ENCODE measurements around the gene ZFYVE28. TPM values are rescaled to one million over a fixed set of nuclear protein-coding genes. Genes with fewer than 3 reads are reported as not detected.

The ZFYVE28 gene
- total and polyA plus RNA-seq, 2 of the 8 experiments (the other 6 are each of a cell fraction or from before 2014, with no cell fraction given) = 1.7 to 4.9 TPM

DNA sequence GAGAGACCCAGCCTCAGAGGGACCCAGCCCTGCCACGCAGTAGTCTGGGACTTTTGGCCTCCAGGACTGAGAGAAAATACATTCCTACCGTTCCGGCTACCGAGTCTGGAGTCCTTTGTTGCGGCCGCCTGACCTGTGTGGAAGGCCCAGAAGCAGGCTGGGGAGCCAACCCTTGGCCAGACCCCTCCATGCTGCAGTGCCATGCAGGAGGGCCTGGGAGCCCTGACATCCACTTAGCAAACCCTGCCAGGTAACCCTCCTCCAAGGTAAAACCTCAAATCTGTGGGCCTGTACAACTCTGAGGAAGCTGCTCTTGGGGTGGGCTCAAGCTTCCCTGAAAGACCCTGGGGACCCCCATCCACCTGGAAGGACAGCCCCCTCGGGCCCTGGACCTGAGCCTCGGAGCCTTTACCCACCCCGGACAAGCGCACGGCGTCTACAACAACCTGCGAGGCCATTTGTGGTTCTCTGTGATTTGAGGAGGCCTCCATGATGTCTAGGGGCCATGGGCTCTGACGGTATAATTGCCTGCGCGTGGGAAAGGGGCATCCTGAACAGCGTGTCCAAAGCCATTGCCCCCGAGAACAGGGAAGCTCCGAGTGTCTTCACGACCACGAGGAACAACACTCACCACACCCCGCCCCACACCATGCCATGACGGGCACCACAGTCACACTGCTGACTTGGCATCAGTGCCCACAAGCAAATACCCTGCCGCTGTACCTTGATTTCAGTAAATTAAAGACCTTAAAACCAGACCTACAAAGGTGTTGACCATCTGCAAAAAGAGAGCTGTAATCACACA, 58.7 kb downstream of the ZFYVE28 start (continued):
- TF ChIP-seq, protein P1, sequence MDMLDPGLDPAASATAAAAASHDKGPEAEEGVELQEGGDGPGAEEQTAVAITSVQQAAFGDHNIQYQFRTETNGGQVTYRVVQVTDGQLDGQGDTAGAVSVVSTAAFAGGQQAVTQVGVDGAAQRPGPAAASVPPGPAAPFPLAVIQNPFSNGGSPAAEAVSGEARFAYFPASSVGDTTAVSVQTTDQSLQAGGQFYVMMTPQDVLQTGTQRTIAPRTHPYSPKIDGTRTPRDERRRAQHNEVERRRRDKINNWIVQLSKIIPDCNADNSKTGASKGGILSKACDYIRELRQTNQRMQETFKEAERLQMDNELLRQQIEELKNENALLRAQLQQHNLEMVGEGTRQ (IDR thresholded peaks at IDR 0.05; ENCODE audit: low read length) = no peak
- TF ChIP-seq SIN3A (conservative IDR thresholded peaks at IDR 0.05 in 1 of 2, IDR thresholded peaks at IDR 0.05 in 1 of 2; ENCODE audit: low read depth in 1 of 2, low read length in 2 of 2) = no peak
- TF ChIP-seq, protein P2, sequence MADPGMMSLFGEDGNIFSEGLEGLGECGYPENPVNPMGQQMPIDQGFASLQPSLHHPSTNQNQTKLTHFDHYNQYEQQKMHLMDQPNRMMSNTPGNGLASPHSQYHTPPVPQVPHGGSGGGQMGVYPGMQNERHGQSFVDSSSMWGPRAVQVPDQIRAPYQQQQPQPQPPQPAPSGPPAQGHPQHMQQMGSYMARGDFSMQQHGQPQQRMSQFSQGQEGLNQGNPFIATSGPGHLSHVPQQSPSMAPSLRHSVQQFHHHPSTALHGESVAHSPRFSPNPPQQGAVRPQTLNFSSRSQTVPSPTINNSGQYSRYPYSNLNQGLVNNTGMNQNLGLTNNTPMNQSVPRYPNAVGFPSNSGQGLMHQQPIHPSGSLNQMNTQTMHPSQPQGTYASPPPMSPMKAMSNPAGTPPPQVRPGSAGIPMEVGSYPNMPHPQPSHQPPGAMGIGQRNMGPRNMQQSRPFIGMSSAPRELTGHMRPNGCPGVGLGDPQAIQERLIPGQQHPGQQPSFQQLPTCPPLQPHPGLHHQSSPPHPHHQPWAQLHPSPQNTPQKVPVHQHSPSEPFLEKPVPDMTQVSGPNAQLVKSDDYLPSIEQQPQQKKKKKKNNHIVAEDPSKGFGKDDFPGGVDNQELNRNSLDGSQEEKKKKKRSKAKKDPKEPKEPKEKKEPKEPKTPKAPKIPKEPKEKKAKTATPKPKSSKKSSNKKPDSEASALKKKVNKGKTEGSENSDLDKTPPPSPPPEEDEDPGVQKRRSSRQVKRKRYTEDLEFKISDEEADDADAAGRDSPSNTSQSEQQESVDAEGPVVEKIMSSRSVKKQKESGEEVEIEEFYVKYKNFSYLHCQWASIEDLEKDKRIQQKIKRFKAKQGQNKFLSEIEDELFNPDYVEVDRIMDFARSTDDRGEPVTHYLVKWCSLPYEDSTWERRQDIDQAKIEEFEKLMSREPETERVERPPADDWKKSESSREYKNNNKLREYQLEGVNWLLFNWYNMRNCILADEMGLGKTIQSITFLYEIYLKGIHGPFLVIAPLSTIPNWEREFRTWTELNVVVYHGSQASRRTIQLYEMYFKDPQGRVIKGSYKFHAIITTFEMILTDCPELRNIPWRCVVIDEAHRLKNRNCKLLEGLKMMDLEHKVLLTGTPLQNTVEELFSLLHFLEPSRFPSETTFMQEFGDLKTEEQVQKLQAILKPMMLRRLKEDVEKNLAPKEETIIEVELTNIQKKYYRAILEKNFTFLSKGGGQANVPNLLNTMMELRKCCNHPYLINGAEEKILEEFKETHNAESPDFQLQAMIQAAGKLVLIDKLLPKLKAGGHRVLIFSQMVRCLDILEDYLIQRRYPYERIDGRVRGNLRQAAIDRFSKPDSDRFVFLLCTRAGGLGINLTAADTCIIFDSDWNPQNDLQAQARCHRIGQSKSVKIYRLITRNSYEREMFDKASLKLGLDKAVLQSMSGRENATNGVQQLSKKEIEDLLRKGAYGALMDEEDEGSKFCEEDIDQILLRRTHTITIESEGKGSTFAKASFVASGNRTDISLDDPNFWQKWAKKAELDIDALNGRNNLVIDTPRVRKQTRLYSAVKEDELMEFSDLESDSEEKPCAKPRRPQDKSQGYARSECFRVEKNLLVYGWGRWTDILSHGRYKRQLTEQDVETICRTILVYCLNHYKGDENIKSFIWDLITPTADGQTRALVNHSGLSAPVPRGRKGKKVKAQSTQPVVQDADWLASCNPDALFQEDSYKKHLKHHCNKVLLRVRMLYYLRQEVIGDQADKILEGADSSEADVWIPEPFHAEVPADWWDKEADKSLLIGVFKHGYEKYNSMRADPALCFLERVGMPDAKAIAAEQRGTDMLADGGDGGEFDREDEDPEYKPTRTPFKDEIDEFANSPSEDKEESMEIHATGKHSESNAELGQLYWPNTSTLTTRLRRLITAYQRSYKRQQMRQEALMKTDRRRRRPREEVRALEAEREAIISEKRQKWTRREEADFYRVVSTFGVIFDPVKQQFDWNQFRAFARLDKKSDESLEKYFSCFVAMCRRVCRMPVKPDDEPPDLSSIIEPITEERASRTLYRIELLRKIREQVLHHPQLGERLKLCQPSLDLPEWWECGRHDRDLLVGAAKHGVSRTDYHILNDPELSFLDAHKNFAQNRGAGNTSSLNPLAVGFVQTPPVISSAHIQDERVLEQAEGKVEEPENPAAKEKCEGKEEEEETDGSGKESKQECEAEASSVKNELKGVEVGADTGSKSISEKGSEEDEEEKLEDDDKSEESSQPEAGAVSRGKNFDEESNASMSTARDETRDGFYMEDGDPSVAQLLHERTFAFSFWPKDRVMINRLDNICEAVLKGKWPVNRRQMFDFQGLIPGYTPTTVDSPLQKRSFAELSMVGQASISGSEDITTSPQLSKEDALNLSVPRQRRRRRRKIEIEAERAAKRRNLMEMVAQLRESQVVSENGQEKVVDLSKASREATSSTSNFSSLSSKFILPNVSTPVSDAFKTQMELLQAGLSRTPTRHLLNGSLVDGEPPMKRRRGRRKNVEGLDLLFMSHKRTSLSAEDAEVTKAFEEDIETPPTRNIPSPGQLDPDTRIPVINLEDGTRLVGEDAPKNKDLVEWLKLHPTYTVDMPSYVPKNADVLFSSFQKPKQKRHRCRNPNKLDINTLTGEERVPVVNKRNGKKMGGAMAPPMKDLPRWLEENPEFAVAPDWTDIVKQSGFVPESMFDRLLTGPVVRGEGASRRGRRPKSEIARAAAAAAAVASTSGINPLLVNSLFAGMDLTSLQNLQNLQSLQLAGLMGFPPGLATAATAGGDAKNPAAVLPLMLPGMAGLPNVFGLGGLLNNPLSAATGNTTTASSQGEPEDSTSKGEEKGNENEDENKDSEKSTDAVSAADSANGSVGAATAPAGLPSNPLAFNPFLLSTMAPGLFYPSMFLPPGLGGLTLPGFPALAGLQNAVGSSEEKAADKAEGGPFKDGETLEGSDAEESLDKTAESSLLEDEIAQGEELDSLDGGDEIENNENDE (IDR thresholded peaks at IDR 0.05; ENCODE audit: insufficient replicate concordance, low read length) = no peak
- no peak for TF ChIP-seq CBX8 (IDR thresholded peaks at IDR 0.05; ENCODE audit: borderline replicate concordance, low read depth, low read length)
- TF ChIP-seq POLR2AphosphoS5 (IDR thresholded peaks at IDR 0.05; ENCODE audit: low read depth, low read length) = no peak

Data from H1 (cell line).